Cerebellar nuclear complex (tissue), 1 donor: ENCODE measurements around the gene PSMD2.
"Not testable (repeated sequence)": the region's sequence is repeated elsewhere in the genome, so short reads cannot be mapped to it uniquely, and the experiment has no call there.

Experiments
- DNase-seq, 2 experiments: peaks; one replicate each; lab custom pipeline; 2025; lab: John Stamatoyannopoulos, UW

PSMD2 gene

GRCh38 chr3:184339451-184340135 lies 40.6 kb downstream of the PSMD2 start:
- DNase-seq = not testable (repeated sequence)

- no peak for DNase-seq
Measured at GRCh38 chr3:184341925-184342324, 42.9 kb downstream of the PSMD2 start.

GRCh38 chr3:184343200-184343876 lies 44.3 kb downstream of the PSMD2 start:
- DNase-seq = no peak

- no peak for DNase-seq
Measured at GRCh38 chr3:184344579-184345316, 45.7 kb downstream of the PSMD2 start.

GRCh38 chr3:184345317-184346144 lies 46.5 kb downstream of the PSMD2 start:
- peak; percentile 55 to 88 for DNase-seq

GRCh38 chr3:184346480-184347190 lies 47.6 kb downstream of the PSMD2 start:
- no peak for DNase-seq

GRCh38 chr3:184347321-184348056 lies 48.4 kb downstream of the PSMD2 start:
- DNase-seq = no peak

- no peak for DNase-seq
Measured at GRCh38 chr3:184348057-184348382, 49.0 kb downstream of the PSMD2 start.

- DNase-seq = no peak
Measured at GRCh38 chr3:184349563-184350470, 50.8 kb downstream of the PSMD2 start.

GRCh38 chr3:184350618-184351017 lies 51.6 kb downstream of the PSMD2 start:
- no peak for DNase-seq

- DNase-seq = no peak
Measured at GRCh38 chr3:184351511-184352148, 52.6 kb downstream of the PSMD2 start.

GRCh38 chr3:184352149-184352785 lies 53.2 kb downstream of the PSMD2 start:
- DNase-seq = no peak

GRCh38 chr3:184352897-184353545 lies 54.0 kb downstream of the PSMD2 start:
- DNase-seq = no peak

GRCh38 chr3:184353546-184353941 lies 54.5 kb downstream of the PSMD2 start:
- DNase-seq = no peak

GRCh38 chr3:184354121-184354728 lies 55.2 kb downstream of the PSMD2 start:
- DNase-seq = no peak

GRCh38 chr3:184354754-184355153 lies 55.7 kb downstream of the PSMD2 start:
- no peak for DNase-seq

GRCh38 chr3:184355261-184356040 lies 56.4 kb downstream of the PSMD2 start:
- DNase-seq = no peak
